ENCODE measurements around the gene TTC14.
"Not testable (repeated sequence)": the region's sequence is repeated elsewhere in the genome, so short reads cannot be mapped to it uniquely, and the experiment has no call there.

Gene TTC14, protein sequence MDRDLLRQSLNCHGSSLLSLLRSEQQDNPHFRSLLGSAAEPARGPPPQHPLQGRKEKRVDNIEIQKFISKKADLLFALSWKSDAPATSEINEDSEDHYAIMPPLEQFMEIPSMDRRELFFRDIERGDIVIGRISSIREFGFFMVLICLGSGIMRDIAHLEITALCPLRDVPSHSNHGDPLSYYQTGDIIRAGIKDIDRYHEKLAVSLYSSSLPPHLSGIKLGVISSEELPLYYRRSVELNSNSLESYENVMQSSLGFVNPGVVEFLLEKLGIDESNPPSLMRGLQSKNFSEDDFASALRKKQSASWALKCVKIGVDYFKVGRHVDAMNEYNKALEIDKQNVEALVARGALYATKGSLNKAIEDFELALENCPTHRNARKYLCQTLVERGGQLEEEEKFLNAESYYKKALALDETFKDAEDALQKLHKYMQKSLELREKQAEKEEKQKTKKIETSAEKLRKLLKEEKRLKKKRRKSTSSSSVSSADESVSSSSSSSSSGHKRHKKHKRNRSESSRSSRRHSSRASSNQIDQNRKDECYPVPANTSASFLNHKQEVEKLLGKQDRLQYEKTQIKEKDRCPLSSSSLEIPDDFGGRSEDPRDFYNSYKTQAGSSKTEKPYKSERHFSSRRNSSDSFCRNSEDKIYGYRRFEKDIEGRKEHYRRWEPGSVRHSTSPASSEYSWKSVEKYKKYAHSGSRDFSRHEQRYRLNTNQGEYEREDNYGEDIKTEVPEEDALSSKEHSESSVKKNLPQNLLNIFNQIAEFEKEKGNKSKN

DNA sequence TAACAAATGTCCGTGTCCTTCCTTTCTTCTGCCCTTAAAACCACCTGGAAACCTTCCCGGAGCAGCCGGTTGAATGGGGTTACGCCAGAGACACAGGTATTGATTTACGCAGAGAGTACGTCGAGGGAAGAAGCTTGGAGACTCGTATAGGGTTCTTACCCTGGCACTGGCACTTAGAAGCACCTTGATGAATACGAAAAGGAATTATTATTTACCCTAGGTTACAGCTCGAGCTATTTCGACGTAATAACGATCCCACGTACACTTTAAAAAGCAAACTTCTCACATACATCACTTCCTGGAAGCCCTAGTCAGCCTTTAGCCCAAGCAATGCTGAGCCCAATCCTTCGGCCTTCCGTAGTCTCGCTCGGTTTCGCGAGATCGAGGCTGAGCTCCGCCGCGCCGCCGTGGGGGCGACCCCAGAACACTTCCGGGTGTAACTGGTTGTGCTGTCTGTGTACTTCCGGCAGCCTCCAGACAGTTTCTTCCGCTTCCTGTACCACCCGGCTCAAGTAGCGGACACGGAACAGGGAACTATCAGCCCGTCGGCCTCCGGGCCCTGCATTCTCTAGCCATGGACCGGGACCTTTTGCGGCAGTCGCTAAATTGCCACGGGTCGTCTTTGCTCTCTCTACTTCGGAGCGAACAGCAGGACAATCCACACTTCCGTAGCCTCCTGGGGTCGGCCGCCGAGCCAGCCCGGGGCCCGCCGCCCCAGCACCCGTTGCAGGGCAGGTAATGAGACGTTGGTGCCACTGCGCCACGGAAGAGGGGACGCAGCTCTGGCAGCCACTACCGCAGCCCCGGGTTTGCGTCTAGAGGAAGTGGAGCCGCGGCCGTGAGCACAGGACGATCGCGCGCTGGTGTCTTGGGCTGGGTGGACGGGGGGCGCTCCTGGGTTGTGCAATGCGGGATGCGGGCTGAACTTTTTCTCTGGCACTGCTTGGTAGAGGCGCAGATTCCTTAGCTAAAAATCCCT, at the start of gene TTC14:
Gene TTC14, plus strand, starts transcription at position 476 of the 979 bp plus-strand sequence. Its CDS starts 99 bp downstream, at position 575.
- peak; percentile 95 for DNase-seq (ENCODE audit: low spot score)

DNA sequence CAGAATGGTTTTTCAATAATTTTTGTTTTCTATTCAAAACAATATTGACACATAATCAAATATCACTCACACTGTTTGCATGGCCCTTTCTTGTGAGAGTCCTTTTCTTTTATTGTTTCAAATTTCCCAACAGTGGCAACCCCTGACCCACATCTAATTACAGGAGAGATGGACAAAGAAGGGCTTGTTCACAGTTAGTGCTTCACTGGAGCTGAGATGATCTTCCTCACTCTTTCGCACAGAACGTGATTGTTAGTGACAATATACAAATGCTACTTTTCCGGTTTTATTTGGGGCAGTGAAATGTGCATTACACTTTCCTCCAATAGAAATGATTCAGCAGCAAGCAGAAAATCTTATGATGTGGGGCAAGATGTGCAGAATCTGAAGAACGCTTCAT, 38.6 kb upstream of the TTC14 start:
- DNase-seq (ENCODE audit: low spot score), result no peak

GRCh38 chr3:180564676-180565075, 37.3 kb upstream of the TTC14 start:
- no peak for DNase-seq (ENCODE audit: low spot score)

- DNase-seq (ENCODE audit: low spot score), result no peak
These were observed 31.7 kb upstream of the TTC14 start for GRCh38 chr3:180570238-180570637.

DNA sequence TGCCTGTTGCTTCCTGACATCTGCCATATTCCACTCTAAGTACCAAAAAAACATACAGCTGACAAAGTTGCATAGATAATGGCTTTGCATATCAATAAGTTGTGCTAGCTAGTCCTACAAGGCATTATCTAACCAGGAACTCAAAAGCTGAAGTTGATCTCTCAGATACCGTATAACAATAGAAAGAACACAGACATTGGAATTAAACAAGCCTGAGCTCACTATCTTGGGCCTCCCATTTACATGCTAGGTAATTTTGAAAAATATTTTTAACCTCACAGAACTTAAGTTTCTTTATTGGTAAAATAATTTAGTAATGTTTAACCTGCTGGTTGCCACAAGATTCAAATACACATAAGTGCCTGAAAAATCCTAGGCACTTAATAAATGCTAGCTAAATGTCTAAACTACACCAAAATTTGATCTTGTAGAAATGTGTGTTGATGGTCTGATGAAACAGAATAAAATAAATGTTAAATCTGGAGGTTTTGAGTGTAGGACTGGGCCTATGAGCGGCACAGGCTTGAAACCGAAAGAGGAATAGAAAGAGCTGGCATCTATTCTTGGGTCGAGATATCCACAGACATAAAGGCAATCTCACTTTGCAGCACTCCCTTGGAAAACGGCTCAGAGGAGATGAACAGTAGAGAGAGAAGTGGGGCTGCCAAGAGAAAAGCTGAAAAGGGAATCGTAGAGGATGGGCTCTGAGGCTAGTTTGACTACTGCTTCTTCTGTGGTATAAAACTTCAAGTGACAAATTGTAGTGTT, 29.9 kb upstream of the TTC14 start:
- DNase-seq (ENCODE audit: low spot score), result no peak

DNA sequence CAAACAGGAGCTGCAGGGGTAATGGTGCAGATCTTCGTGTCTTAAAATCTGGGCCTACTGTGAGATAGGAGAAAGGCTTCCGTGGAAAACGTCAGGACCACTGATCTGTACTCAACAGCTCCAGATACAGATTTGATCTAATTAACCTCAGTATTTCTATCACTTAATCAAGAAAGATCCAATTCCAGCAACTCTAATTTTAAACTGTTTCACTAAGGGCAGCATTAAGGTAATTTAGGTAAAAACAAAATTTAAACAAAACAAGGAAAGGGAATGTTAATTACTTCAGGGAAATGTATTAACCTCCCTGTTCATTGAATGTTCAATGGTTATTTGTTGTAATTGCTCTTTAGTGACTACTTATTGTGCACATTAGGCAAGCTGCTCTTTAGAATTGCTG, 26.4 kb upstream of the TTC14 start:
- no peak for DNase-seq (ENCODE audit: low spot score)

DNA sequence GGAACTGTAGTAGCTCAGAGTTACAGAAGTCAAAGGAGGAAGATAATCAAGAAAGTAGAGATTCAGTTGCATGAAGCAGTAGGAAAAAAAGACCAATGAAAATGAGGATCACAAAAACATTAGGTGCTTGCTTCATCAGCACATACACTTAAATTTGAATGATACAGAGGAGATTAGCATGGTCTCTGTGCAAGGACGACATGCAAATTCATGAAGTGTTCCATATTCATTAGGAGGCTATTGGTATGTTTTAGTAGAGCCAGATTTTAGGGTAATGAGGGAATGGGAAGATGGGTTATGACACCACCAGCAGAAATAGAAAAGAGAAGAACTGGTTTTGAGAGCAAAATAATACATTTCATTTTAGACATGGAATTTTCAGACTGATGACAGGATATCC, 21.0 kb upstream of the TTC14 start:
- DNase-seq (ENCODE audit: low spot score), result no peak

DNA sequence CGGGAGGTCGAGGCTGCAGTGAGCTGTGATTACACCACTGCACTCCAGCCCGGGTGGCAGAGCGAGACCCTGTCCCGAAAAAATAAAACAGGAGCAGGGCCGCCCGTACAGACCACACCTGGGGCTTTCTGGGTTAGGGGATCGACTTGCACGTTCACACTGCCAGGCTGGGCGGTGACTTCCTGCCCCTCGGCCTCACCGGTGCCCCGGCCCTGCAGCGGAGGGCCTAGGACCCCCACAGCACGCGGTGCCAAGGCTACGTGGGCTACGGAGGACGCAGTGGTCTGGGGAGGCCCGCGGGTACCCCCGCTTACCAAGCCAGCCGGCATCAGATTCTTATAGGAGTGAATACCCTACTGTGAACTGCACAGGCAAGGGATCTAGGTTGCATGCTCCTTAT, 11.6 kb upstream of the TTC14 start:
- no peak for DNase-seq (ENCODE audit: low spot score)

GRCh38 chr3:180593631-180594030, 8.3 kb upstream of the TTC14 start:
- not testable (repeated sequence) for DNase-seq (ENCODE audit: low spot score)

DNA sequence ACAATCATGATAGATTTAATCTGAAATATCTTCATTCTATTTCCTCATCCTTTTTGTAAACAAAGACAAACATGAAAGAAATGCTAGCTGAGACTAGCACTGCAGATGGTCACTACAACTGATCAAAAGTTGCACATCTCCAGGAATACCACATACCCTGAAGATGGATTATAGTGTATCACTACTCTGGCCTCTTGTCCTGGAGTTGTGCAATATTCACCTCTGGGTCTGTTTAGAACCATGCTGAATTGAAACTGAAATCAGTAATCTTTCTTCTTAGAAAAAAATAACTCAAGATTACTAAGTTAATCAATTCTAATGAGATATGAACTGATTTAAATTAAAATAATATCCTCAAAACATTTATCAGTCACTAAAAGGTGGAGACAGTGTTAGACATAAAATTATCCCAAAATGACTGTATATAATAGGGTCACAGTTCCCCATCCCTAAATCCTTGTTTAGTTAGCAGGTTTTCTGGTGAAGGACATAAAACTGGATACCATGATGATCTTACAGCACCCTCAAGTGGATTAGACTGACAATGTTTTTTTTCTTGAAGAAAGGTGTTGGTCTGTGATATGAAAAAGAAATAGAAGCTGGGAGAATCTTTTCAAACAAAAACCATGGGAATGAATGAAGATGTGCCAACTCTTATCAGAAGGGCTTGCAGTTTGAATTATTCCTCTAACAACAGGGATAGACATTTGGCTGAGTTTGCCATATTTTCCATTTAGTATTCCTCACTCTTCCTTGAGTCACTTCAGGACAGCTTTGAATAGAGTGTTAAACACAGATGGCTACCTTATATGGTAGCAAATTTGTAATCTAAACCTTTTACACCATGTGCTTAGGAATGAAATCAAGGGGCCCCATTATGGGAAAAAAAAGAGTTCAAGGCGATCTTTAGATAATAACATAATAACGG, 7.1 kb upstream of the TTC14 start:
- DNase-seq (ENCODE audit: low spot score), result no peak

DNA sequence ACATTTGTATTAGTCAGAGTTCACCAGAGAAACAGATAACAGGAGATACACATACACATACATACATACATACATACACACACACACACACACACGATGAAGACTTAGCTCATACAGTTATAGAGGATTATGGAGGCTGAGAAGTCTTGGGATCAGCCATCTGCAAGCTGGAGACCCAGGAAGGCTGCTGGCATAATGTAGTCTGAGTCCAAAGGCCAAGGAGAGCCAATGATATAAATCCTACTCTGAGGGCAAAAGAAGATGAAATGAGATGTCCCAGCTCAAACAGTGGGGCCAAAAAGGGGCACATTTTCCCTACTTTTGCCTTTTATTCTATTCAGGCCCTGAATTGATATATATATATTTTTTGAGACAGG, 6.4 kb upstream of the TTC14 start:
- no peak for DNase-seq (ENCODE audit: low spot score)

DNA sequence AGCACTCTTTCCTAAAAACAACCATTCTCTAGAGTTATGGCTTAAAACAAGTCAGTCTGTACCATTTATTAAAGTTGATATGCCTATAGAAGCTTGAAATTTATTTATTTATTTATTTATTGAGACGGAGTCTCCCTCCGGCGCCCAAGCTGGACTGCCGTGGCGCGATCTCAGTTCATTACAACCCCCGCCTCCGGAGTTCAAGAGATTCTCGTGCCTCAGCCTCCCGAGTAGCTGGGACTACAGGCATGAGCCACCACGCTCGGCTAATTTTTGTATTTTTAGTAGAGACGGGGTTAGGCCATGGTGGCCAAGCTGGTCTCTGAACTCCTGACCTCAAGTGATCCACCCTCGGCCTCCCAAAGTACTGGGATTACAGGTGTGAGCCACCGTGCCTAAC, 1.5 kb upstream of the TTC14 start:
- no peak for DNase-seq (ENCODE audit: low spot score)

DNA sequence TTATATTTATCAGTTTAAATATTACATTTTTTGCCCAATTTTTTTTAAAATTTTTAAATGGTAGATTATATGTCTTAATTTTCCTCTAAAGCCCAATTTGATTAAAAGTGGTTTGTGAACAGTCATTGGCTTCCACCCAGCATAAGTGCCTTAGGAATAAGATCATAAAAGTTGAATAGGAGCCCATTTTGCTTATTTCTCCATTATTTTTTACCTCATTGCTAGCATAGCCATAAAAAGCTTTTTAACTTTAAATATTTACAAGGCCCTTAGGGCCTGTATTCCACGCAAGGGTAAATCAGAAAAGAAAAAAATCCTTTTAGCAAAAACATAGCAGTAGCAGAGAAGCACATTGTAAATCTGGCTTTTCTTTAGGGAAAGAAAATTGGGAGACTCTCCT, 9.0 kb downstream of the TTC14 start:
- no peak for DNase-seq (ENCODE audit: low spot score)

DNA sequence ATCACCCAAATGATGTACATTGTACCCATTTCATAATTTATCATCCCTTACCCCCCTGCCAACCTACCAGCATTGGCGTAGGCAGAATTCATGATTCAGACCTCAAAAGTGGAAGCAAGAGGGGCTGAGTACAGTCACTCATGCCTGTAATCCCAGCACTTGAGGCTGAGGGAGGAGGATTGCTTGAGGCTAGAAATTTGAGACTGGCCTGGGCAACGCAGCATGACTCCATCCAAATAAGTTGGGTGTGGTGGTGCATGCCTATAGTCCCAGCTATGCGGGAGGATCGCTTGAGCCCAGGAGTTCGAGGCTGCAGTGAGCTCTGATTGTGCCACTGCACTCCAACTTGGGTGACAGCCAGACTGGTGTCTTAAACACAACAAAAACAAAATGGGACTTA, 10.4 kb downstream of the TTC14 start:
- no peak for DNase-seq (ENCODE audit: low spot score)

GRCh38 chr3:180615954-180616353, 14.0 kb downstream of the TTC14 start:
- no peak for DNase-seq (ENCODE audit: low spot score)

DNA sequence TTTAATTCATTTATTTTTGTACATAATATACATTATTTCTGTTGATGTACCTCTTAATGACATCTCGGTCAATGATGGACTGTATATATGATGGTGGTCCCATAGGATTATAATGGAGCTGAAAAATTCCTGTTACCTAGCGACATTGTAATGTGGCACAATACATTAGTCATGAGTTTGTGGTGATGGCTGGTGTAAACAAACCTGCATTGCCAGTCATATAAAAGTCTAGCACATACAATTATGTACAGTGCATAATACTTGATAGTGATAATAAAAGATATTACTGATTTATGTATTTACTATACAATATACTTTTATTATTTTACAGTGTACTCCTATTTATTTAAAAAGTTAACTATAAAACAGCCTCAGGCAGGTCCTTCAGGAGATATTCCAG, 15.1 kb downstream of the TTC14 start:
- DNase-seq (ENCODE audit: low spot score), result no peak

DNA sequence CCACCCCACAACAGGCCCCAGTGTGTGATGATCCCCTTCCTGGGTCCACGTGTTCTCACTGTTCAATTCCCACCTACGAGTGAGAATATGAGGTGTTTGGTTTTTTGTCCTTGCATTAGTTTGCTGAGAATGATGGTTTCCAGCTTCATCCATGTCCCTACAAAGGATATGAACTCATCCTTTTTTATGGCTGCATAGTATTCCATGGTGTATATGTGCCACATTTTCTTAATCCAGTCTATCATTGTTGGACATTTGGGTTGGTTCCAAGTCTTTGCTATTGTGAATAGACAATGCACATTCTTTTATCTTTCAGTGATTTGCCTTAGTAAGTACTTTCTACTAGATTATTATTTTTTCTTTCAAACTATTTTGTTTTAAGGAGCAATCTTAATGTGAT, 16.6 kb downstream of the TTC14 start:
- DNase-seq (ENCODE audit: low spot score), result not testable (repeated sequence)

GRCh38 chr3:180619723-180620122, 17.8 kb downstream of the TTC14 start:
- DNase-seq (ENCODE audit: low spot score), result no peak

DNA sequence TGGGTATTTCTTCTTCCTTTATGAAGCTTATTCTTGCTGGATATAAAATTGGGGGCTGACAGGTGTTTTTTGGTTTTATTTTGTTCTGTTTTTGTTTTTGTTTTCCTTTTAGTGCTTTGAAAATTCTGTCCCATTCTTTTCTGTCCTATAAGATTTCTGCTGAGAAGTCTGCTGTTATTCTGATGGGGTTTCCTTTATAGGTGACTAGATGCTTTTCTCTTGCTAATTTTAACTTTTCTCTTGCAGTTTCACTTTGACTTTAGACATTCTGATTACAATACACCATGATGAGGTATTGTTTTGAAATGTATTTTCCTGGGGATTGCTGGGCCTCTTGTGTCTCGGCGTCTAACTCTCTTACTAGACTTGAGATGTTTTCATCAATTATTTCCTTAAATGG, 22.8 kb downstream of the TTC14 start:
- DNase-seq (ENCODE audit: low spot score), result no peak

GRCh38 chr3:180626844-180627243, 24.9 kb downstream of the TTC14 start:
- no peak for DNase-seq (ENCODE audit: low spot score)
